ENCODE measurements around the gene PAQR3.

- TF ChIP-seq CTCF (IDR thresholded peaks at IDR 0.05) (no peak), POLR2A (IDR thresholded peaks at IDR 0.05) (no peak)
Observed at GRCh38 chr4:78930016-78930629, 9.1 kb downstream of the PAQR3 start.
